ENCODE measurements around the gene SLC7A4. TPM values are rescaled to one million over a fixed set of nuclear protein-coding genes. Genes with fewer than 3 reads are reported as not detected.

The SLC7A4 gene
- total RNA-seq, 1 donor from 2014 or later, result 0.59 TPM

GRCh38 chr22:21022507-21022906 lies 9.9 kb downstream of the SLC7A4 start:
- Mint-ChIP-seq H3K27me3 (ENCODE audit: unreplicated experiment) (peaks cover 8% of the 10 kb centered on the region), H3K36me3 (ENCODE audit: unreplicated experiment) (no peaks in the 10 kb centered on the region), H3K27ac (ENCODE audit: unreplicated experiment) (no peak overlapping the region), H3K4me1 (ENCODE audit: low read depth, unreplicated experiment) (peaks cover 5% of the 10 kb centered on the region), H3K9me3 (ENCODE audit: unreplicated experiment) (no peaks in the 10 kb centered on the region), H3K4me3 (ENCODE audit: unreplicated experiment) (no peak overlapping the region)
- TF ChIP-seq, protein P1, sequence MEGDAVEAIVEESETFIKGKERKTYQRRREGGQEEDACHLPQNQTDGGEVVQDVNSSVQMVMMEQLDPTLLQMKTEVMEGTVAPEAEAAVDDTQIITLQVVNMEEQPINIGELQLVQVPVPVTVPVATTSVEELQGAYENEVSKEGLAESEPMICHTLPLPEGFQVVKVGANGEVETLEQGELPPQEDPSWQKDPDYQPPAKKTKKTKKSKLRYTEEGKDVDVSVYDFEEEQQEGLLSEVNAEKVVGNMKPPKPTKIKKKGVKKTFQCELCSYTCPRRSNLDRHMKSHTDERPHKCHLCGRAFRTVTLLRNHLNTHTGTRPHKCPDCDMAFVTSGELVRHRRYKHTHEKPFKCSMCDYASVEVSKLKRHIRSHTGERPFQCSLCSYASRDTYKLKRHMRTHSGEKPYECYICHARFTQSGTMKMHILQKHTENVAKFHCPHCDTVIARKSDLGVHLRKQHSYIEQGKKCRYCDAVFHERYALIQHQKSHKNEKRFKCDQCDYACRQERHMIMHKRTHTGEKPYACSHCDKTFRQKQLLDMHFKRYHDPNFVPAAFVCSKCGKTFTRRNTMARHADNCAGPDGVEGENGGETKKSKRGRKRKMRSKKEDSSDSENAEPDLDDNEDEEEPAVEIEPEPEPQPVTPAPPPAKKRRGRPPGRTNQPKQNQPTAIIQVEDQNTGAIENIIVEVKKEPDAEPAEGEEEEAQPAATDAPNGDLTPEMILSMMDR (IDR thresholded peaks at IDR 0.05; ENCODE audit: partially characterized antibody, unreplicated experiment), result no peak
- DNase-seq, result no peak

GRCh38 chr22:21020802-21021429 lies 11.4 kb downstream of the SLC7A4 start:
- Mint-ChIP-seq H3K36me3 (ENCODE audit: unreplicated experiment) (no peaks in the 10 kb centered on the region), H3K4me3 (ENCODE audit: unreplicated experiment) (no peak overlapping the region), H3K4me1 (ENCODE audit: low read depth, unreplicated experiment) (peaks cover 11% of the 10 kb centered on the region), H3K27me3 (ENCODE audit: unreplicated experiment) (peaks cover 14% of the 10 kb centered on the region), H3K9me3 (ENCODE audit: unreplicated experiment) (peaks cover under 1% of the 10 kb centered on the region), H3K27ac (ENCODE audit: unreplicated experiment) (no peak overlapping the region)
- TF ChIP-seq, protein P1 (IDR thresholded peaks at IDR 0.05; ENCODE audit: partially characterized antibody, unreplicated experiment), result peak; percentile 22
- no peak for DNase-seq

GRCh38 chr22:21018314-21018713 lies 14.0 kb downstream of the SLC7A4 start:
- Mint-ChIP-seq H3K4me3 (ENCODE audit: unreplicated experiment) (no peak overlapping the region), H3K27me3 (ENCODE audit: unreplicated experiment) (peaks cover 24% of the 10 kb centered on the region), H3K36me3 (ENCODE audit: unreplicated experiment) (no peaks in the 10 kb centered on the region)

DNA sequence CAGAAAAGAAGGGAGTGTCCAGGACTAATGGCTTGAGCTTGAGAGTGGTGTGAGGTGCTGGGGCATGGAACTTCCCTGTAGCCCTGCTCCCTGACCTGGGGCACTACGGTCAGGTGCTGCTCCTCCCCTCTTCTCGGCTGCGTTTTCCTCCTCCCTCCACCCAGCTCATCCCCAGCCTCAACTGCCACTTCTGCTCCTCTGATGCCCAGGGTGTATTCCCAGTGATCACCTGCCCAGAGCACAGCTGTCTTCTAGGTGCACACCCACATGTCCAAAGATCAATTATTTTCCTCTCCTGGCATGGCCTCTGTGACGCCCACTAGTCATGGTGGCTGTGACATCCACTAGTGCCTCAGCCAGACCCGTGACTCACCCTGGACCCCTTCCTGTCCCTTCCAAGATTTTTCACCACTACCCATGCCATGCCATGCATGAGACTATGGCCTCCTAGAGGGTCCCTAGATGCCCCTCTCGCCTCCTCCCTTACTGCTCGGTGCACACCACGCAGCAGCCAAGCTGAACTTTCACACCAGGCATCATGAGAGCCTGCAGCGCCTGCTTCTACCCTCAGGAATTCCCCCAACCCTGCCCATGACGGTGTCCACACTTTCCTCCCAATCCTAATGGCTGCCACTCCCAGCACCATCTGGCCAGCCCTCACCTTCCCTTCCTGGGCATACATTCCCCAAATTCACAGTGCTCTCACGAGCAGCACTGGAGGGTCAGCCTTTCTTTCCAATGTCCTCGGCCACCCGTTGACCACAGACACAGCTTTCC lies 15.5 kb downstream of the SLC7A4 start:
- H3K27ac Mint-ChIP-seq (ENCODE audit: unreplicated experiment), result peak overlapping the region; percentile 99
- no peaks in the 10 kb centered on the region for H3K36me3 Mint-ChIP-seq (ENCODE audit: unreplicated experiment)
- peak overlapping the region; percentile 59 for H3K4me3 Mint-ChIP-seq (ENCODE audit: unreplicated experiment)
- peaks cover 6% of the 10 kb centered on the region for H3K9me3 Mint-ChIP-seq (ENCODE audit: unreplicated experiment)
- no peak for DNase-seq
- TF ChIP-seq, protein P1 (IDR thresholded peaks at IDR 0.05; ENCODE audit: partially characterized antibody, unreplicated experiment), result no peak
- peaks cover 27% of the 10 kb centered on the region for H3K27me3 Mint-ChIP-seq (ENCODE audit: unreplicated experiment)
- H3K4me1 Mint-ChIP-seq (ENCODE audit: low read depth, unreplicated experiment), result peaks cover 32% of the 10 kb centered on the region

More at GRCh38 chr22:21018314-21018713, 14.0 kb downstream of the SLC7A4 start:
- TF ChIP-seq, protein P1 (IDR thresholded peaks at IDR 0.05; ENCODE audit: partially characterized antibody, unreplicated experiment), result no peak
- H3K4me1 Mint-ChIP-seq (ENCODE audit: low read depth, unreplicated experiment), result peaks cover 26% of the 10 kb centered on the region
- peaks cover 6% of the 10 kb centered on the region for H3K9me3 Mint-ChIP-seq (ENCODE audit: unreplicated experiment)
- no peak overlapping the region for H3K27ac Mint-ChIP-seq (ENCODE audit: unreplicated experiment)
- no peak for DNase-seq
